ENCODE results near the gene CYSRT1.

DNA sequence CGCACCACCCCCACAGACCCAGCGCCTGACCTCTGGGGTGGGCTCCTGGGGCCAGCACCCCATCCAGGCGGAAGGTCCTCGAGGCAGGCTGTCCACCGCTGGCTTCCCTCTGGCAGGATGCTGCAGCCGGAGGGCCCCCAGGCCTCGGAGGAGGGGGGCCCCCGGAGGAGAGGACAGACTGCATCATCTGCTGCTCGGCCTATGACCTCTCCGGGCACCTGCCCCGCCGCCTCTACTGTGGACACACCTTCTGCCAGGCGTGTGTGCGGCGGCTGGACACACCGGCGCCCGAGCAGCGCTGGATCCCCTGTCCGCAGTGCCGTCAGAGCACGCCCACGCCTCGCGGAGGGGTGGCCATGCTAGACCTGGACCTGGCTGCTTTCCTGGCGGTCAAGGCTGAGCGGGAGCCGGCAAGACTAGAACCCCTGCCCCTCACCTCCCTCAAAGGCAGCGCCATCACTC, 3.6 kb downstream of the CYSRT1 start:
- TF ChIP-seq CTCF (IDR thresholded peaks at IDR 0.05), result no peak
- TF ChIP-seq POLR2A (IDR thresholded peaks at IDR 0.05), result no peak
- TF ChIP-seq POLR2AphosphoS5 (IDR thresholded peaks at IDR 0.05), result no peak
- TF ChIP-seq EP300 (IDR thresholded peaks at IDR 0.05), result no peak
